HG03571 (cell line): ENCODE results near the gene LIPJ.

Source experiments
- ATAC-seq: cut with Tn5 transposase; IDR thresholded peaks from one replicate; pipeline ENCODE4 v1.9.1; 2021; ENCODE audit not compliant: unreplicated experiment

Gene LIPJ, protein sequence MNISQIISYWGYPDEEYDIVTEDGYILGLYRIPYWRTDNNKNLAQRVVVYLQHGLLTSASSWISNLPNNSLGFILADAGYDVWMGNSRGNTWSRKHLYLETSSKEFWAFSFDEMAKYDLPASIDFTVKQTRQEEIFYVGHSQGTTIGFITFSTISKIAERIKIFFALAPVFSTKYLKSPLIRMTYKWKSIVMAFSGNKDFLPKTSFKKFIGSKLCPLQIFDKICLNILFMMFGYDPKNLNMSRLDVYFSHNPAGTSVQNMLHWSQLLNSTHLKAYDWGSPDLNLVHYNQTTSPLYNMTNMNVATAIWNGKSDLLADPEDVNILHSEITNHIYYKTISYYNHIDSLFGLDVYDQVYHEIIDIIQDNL

DNA sequence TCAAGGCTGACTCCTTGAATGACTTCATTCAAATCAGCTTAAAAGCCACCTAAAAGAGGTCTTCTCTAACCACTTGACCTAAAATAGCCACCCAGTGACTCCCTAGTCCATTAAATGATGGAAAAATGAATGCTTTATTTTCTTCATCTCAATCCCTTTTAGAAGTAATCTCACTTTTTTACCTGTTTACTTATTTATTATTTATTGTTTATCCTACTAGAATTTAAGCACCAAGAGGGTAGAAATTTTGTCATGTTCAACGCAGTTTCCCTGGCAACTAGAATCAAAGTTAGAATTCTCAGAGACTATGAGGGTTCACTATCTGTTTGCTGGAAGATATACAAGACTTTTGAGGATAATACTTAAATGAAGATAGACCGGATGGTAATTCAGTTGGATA, at the start of gene LIPJ:
Gene LIPJ (plus strand): TSS at position 301 of the 400 bp plus-strand sequence. CDS start 3,926 bp downstream, outside the sequence.
- no peak for ATAC-seq

DNA sequence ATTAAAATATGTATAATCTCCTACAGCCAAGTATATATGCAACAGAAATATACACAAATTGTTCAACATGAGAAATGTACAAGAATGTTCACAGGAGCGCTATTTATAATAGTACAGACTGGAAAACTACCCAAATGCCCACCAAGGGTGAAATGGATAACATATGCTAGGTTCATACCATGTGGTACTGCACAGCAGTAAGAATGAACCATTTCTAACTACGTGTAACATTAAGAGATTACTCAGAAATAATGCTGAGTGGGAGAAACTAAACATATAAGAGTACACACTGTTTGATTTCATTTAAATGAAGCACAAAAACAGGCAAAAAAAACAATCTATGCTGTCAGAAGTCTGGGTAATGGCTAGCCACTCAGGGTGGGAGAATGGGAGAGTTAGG, 49.2 kb upstream of the LIPJ start:
- no peak for ATAC-seq

DNA sequence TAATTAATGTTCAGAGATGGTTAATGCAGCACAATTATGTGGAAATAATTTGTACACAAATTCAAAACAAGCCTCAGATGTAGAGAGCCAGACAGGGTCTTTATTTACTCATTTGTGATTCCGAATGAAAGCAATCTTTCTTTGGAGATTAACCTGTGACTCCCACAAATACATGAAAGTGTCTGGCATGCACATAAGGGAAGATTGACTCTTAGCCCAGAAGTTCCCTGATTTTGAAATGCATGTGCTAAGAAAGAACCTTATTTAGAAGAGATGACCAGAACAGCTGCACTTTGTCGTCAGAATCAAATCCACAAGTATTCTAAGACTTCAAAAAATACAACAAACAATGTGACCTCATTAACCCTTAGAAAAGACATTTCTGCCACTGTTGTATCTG, 48.5 kb upstream of the LIPJ start:
- no peak for ATAC-seq

DNA sequence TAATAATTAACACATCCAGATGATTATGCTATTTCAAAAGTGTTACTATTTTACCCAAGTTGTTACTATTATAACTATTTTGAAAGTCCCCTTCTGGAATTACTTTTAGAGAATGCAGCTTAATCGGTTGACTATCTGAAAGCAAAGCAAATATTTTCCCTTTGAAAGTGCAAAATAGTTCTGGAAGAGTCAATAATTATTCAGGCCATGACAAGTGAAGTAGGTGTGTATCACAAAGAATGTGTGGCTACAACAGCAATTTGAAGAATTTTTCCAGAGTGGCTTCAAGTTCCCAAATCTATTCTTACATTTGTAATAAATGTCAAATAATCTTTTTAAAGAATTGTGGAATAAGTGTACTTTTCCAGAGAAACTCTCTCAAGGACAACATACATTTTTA, 46.2 kb upstream of the LIPJ start:
- no peak for ATAC-seq

DNA sequence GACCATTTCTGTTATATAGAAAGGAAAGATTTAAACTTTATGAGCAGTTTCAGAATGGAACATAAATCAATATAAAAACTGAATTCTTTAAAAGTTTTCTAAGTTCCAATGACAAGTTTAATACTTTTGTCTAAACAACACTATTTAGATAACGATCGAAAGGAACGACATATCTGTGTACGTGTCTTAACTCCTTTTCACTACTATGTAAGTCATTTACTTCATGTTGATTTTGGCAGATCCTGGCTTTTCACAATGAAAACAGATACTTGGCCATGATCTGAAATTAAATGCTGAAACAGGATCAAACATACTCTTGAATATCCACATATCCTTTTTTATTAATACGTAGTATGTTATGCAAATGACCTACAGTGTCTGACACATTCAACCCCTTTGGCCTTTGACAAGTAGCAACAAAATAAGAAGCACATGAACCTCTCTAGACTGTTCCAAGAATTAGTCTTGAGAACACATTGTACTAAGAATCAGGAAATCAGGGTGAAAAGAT, 45.4 kb upstream of the LIPJ start:
- ATAC-seq: no peak

DNA sequence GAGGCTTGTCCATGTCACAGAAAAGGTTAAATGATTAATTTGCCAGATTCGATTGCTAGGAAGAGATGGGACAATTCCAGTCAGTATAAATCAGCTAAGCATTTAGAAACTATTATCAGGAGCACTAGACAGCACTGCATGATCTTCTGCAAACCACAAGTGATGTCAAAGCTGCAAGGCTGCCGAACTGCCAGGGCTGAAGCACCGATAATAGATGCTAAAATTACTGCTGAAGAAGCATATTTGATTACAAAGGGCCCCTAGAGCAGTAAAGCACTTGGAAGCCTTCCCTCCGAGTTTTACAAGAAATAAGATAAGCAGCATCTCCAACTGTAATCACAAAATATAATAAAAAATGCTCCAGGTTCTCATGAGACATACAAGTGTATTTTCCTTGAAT, 44.0 kb upstream of the LIPJ start:
- no peak for ATAC-seq

DNA sequence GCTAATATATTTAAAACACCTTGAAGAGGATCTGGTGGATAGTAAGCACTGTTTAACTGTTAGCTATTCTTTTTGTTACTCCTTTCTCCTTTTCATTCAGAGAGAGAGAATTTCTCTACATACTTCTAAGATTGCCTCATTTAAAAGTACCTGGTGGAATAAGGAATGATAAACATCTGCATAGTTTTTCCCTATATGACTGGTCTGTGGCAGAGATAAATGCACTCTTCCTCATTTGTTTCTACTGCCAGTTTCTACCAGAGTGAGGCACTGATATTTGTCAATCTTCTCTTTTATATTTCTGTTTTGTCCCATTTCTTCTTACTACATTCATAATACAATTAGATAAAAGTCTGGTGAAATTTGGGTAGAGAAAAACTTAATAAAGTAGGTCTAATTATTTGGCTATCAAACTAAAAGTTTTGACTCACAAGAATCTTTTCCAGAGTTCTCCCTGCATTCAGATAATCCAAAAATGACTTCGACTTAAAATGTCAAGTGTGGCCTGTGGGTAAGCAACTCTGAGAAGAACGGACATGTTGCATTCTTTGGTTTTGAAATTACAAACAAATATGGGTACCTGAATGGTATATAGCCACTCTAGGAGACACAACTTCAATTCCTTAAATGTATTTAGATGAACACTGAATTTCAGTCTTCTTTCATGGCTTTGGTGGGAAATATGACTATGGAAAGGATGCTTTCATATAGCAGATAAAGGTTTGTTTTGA, 42.3 kb upstream of the LIPJ start:
- no peak for ATAC-seq

DNA sequence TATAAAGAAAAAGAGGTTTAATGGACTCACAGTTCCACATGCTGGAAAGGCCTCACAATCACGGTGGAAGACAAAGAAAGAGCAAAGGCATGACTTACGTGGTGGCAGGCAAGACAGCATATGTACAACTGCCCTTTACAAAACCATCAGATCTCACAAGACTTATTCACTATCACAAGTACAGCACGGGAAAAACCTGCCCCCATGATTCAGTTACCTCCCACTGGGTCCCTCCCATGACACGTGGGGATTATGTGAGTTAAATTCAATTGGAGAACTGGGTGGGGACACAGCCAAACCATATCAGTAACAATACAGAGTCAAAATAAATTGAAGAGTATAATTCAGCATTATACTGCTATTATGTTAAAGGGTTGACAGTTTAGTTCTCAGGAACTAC, 41.2 kb upstream of the LIPJ start:
- ATAC-seq: no peak

DNA sequence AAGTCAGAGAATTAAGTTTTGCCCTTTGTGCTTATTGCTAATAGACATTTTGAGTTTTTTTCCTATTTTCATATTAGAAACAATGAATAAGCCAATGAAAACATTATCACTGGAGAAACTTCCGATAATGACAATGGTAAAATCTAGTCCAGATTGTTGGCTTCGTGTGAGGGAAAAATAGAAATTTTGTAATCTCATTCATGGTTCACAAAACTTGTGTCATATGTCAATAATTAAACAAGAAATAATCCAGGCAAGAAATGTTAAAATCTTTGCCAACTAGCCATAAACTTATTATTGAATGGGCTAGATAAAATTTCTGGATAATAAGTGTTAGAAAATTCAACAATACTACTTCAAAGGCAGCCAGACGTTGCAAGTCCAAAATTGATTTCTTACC, 40.1 kb upstream of the LIPJ start:
- no peak for ATAC-seq

DNA sequence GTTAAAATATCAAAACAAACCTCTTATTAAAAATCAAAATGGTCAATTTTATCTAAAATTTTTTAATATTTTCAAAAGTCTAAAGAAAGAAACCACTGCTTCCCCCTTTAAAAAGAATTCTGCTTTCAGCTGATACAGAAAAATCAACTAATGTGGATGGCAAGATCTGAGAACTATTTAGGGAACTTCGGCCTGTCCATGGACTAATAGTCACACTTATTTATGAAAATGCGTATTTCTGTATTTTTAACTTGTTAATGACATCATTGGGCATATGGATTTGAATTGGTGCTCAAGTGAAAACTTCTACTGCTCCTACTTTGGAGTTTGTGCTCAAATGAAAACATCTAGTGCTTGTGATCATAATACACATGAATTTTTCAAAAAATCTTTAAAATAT, 35.3 kb upstream of the LIPJ start:
- ATAC-seq: no peak

DNA sequence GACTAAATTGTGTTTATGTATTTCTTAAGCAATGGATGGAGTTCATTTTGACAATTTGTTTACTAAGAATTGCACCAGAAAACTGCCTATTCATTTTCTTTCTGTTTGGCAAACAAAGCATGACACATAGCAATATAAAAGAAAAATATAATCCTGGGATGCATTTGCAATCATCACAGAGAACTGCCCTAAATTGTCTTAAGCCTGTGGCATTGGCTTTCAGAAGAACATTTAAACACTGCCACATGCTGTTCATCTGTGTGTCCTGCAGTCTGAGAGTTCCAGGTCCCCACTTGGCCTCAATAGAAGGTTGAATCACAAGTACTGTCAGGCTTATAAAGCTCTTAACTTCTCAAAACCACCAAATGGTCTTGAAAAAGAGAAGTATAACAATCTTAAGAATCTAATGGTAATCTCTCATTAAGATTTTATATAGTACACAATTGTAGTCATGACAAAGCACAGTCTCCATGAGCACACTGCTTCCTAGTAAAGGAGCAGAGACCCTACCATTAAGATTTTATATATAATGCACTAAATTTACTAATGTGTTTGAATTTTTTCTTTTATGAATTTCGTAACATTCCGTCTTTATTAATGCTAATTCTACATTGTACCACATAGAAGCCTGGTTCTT, 33.3 kb upstream of the LIPJ start:
- peak; percentile 61 for ATAC-seq

DNA sequence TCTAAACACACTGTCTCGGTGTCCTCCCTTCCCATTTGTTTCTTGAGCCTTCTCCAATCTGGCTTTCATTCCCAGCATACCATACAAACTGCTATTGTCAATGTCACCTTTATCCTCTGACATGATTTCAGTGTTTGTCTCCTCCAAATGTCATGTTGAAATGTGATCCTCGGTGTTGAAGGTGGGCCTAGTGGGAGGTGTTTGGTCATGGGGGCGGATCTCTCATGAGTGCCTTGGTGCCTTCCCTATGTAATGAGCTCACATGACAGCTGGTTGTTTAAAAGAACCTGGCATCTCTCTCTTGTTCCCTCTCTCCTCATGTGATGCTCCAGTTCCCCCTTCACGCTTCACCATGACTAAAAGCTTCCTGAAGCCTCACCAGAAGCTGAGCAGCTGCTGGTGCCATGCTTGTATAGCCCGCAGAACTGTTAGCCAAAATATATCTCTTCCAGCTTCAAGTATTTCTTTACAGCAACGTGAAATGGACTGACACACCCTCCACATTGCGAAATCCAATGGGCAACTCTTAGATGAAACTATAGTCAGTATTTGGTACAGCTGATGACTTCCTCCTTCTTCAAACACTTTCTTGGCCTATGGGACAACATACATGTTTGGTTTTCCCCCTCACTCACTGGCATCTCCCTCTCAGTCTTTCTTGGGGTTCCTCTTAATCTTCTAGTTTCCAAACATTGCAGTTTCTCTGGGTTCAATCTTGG, 31.2 kb upstream of the LIPJ start:
- ATAC-seq: no peak

DNA sequence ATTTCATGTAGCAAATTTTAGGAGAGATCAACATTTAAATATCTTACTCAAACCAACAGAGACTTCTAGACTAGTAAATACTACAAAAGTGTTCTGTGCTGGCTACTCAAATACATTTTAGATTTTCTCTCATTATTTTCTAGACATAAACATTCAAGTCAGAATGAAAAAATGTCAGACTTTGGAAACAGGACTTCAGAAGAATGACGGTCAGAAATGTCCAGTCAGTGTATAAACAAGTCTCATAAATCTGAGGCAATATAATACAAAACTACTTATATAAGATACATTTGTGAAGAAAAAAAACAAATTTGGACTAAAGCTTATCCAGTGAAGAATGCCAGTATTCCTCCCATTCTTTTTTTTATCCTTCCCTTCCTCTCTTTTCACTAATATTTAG, 29.3 kb upstream of the LIPJ start:
- ATAC-seq: no peak

DNA sequence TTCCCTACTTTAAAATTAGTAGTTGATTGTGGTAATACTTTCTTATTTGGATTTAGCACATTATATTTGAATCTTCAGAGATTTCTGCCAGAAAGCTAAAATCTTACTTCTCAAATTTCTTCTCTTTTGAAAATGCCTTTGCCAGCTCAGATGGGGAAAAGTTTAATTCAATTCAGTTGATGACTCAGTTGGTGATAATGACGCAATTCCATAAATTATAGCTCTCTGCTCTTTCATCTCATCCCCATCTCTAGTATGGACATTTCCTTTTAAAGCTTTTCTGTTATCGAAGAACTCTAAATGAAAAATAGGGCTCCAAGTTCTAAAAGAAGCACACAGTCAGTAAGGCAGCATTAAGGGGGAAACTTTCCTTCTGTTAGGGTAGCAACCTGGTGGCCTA, 28.9 kb upstream of the LIPJ start:
- no peak for ATAC-seq

DNA sequence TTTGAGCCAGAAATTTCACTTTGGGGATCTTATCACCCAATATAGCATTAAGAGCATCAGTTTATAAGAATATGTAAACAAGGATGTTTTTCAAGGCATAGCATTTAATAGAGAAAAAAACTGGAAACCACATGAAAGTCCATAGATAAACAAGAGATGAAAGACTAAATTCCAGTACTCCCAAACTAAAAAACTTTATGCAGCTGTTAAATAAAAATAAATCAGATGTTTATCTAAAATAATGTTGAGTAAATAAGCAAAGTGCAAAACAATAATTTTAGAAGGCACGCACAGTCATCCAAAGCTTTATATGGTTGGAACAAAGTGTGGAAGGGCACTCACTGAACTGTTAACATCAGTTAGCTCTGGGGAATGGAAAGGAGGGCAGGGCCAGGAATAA, 24.4 kb upstream of the LIPJ start:
- ATAC-seq: no peak

DNA sequence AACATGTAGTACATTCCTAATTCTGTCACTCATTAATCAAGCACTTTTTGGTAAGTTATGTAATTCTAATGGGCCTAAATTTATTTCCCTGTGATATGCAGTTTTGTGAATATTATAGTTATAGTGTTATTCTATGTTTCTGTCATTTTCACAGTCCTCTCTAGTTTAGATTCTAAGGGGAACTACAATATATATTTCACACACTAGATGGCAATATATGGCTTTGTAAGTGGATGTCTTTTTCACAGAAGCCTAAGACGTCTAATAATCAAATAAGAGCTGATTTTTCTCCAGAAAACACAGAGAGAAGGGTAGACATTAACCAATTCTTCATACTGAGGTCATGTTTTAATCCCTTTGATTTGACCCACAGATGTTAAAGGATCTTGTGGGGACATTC, 21.5 kb upstream of the LIPJ start:
- ATAC-seq: no peak

DNA sequence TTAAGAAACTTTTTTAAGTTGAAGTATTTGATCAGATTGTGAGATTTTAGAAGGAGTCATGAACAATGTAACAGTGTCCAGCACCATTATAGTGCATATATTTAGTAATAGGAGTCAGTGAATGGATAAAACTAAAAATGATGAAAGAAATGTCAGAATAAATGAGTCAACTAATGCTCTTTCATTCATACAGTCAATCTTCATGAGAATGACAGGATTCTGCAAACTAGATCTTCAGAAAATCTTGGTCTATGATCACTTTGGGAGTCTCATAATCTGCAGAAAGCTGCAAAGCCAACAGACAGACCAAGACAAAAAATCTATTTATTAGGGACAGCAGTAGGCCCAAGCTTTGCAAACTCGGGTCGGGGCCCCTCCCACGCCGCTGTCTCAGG, 4.2 kb upstream of the LIPJ start:
- ATAC-seq: no peak

DNA sequence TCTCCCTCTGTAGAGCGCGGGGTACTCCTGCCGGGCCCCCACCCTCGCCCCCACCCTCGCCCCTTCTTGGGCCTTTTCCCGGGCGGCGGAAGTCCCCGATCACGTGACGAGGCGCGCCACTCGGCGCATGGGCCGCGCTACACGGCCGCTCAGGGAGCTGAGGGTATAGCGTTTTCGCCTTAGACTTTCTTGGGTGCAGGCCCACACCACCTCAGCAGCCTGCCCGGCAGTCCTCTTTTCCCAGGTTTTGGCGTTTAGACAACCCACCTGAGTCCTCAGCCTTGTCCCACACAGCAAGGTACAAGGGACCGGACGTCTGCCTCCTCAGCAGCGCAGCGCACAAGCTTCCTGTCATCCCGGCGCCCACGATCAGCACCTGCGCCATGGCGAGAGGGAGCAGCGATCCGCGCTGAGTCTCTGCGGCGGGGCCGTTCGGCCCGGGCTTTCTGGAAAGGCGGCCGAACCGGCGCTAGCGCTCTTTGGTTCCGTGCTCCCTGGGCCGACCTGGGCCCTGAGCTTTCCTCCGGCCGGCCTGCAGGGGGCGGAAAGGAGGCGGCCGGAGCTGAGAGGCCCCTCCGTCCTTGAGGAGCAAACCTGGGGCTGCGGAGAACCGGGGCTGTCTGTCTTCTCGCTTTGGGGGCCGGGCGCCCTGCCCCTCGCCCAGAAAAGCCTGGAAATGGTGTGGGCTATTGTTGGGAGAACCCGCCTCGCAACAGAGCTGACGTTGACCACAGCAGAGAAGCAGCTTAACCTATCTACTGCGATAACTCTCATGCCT, 3.6 kb upstream of the LIPJ start, which contains the start of gene RNLS:
Gene RNLS (minus strand): TSS at position 513 of the 778 bp plus-strand sequence.
- peak; percentile 70 for ATAC-seq

DNA sequence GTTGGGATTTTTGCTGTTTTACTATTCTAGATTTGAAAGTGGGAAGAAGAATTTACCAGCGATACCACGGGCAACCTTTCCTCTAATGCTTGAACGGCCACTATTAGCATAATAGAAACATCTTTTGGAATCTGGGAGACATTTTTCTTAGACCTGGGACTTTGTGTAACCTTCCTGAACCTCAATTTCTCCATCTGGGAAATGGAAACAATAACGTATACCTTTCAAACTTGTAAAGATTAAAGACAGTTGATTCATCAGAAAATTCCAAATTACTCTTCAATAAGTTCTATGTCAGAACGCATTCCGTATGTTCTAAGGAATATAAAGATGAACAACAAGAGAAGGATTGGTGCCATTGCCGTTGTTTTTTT, 3.0 kb upstream of the LIPJ start:
- no peak for ATAC-seq

DNA sequence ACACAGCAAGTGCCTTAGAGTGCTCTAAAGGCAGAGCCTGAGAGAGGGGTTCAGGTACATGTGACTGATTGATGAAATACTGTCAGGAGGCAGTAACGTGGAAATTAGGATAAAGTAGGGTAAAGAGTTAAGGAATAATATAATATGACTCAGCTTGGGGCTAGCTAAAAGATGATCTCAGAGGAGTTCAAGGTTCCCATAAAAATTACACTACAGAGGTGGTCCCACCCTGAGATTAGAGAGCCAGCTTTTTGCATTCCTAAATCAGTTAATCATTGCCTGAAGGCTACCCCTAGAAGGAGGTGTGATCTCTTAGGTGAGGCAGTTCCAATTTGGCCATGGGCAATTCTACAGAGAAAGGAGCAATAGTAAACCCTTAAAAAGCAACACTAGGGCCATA, 5.8 kb downstream of the LIPJ start:
- ATAC-seq: no peak

DNA sequence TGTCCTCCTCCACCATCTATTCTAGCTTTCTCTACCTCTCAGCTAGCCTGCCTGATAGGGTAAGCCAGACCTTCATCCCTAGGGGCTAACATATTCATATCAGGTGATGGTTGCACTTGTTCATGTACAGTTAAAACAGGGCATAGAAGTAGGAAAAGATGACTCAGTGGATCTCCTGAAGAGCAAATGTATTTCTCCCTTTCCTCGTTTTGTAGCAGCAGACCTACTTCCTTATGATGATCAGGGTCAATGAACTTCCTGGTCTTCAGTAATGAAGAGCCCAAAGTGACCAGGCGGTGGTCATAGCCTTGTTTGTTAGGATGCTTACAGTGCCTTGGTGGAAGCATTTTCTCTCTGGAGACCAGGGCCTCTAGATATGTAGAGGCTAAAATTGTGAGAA, 6.3 kb downstream of the LIPJ start:
- no peak for ATAC-seq
